Thyroid gland (tissue), 4 donors: ENCODE data around the gene BCAS3.

ENCODE experiments used
- CTCF ChIP-seq, 6 experiments: fragments of 200-600 bp in 3 of 6; fragments of 450-650 bp in 3 of 6; sonication (generic) in 3 of 6; IDR thresholded peaks; one replicate each; pipeline ENCODE4 v1.5.1; 2016 to 2019; ENCODE audit warnings: antibody characterized with exemption in 6 of 6, mild to moderate bottlenecking in 2 of 6, inconsistent platforms in 1 of 6, moderate library complexity in 1 of 6
- POLR2A ChIP-seq, 2 donors: fragments of 450-650 bp; IDR thresholded peaks; one replicate each; pipeline ENCODE4 v1.6.1; 2017; ENCODE audit warnings: antibody characterized with exemption in 2 of 2, mild to moderate bottlenecking in 2 of 2, moderate library complexity in 1 of 2

GRCh38 chr17:61161615-61162134 lies 484.0 kb downstream of the BCAS3 start:
- no peak for TF ChIP-seq CTCF (IDR thresholded peaks at IDR 0.05)
- no peak for TF ChIP-seq POLR2A (IDR thresholded peaks at IDR 0.05)
